LNCaP clone FGC (cell line): ENCODE data around the gene ZNF860.
A peak's percentile ranks its signal among the peaks of the same experiment; 100 is the strongest.
"Not testable (repeated sequence)": the region's sequence is repeated elsewhere in the genome, so short reads cannot be mapped to it uniquely, and the experiment has no call there.

Experiments used
- DNase-seq: peaks from one replicate; pipeline ENCODE4 v3.0.0-alpha.2; 2011; ENCODE audit warnings: low read depth
- H3K4me3 ChIP-seq: 2 replicates; pipeline ENCODE4 v1.5.1; 2011; ENCODE audit warnings: mild to moderate bottlenecking, low read depth, low read length, control low read depth
- TF ChIP-seq, protein P1 (sequence below): IDR thresholded peaks from 2 replicates; pipeline ENCODE4 v1.5.1; 2012; ENCODE audit warnings: mild to moderate bottlenecking; ENCODE audit not compliant: control insufficient read depth, insufficient read depth; ENCODE audit errors: extremely low read depth

ZNF860 gene

DNA sequence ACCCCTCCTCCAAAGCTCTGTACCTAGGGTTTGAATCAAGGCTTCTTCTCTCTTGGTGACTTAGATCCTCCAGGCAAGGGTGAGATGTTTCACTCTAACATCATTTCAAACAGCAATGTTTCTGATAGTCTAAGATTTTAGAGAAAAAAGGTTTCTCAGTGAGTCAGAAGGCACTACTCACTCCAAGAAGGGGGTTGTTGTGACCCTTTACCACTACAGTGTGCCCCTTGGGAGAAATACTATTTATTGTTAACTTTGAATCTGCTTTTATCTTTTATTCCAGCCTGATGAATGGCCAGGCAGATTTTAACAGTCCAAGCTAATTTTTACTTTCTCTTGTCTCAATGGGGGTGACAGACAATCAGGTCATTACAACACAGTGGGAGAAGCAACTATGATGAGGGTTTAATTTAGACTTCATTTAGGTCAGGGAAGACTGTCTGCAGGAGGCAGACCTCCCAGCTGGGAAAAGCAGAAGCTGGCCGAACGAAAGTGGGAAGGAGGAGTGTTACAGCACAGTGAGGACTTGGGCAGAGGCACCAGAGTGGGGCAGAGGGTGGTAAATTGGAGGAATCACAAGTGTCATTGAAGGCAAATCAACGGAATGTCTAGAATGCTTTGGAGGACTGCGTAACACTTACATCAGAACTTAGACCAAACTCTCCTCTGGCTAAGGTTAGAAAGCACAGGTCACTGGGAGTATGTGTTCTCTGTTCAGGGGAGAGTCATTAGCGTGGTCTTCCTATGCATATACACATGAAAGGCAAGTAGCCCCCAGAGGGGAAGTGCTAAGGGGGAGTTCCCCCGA, 21.2 kb downstream of the ZNF860 start:
- DNase-seq: no peak
- TF ChIP-seq, protein P1, sequence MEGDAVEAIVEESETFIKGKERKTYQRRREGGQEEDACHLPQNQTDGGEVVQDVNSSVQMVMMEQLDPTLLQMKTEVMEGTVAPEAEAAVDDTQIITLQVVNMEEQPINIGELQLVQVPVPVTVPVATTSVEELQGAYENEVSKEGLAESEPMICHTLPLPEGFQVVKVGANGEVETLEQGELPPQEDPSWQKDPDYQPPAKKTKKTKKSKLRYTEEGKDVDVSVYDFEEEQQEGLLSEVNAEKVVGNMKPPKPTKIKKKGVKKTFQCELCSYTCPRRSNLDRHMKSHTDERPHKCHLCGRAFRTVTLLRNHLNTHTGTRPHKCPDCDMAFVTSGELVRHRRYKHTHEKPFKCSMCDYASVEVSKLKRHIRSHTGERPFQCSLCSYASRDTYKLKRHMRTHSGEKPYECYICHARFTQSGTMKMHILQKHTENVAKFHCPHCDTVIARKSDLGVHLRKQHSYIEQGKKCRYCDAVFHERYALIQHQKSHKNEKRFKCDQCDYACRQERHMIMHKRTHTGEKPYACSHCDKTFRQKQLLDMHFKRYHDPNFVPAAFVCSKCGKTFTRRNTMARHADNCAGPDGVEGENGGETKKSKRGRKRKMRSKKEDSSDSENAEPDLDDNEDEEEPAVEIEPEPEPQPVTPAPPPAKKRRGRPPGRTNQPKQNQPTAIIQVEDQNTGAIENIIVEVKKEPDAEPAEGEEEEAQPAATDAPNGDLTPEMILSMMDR: no peak
- H3K4me3 ChIP-seq: no peak overlapping the region

DNA sequence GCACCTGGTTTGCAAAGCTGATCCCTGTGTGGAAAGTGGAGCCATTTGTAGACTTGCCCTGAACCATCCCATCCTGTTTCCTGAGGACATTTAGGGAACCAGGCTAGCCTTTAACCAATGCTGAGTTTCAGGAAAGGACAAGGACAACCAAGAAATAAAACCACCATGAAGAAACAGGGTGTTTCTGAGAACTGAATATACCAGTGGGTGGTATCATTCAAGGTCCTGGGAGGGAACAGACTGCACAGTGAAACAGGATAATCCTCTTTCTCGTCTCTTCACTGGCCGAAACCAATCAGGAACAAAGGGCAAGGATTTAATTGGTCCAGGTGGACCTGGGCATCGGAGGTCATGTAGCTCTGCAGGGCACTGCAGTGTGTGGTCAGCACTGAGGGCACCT, 21.8 kb downstream of the ZNF860 start:
- H3K4me3 ChIP-seq: no peak overlapping the region
- TF ChIP-seq, protein P1: no peak
- DNase-seq: no peak

DNA sequence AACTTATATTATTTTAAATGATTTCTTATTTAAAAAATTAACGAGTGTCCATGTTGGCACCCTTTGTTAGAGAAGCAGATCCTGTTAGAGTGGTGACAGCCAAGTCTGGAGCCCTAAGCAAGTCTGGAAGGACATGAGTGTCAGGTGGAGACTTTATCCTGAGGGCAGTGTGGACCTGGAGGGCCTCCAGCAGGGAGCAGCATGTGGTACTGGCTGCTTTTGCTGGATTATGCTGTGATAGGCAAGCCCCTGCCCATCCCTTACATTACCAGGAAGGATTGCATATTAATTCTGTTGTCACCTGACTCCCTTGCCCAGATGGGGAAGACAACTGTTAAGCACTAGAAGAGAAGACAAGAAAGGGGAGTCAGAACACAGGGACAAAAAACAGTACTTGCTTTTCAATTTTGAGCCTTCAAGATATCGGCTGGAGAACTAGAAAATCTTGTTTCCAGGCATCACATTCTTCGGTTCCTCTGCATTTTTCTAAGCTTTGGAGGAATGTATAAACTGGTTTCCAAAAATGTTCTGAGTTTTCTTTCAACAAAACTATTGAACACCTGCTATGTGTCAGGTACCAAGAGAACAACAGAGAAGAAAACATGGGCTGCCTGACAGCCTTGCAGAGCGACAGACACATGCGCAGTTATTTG, 22.7 kb downstream of the ZNF860 start:
- TF ChIP-seq, protein P1: 0 out of 2 replicates have a peak, but pooled peaks have one; percentile 12
- H3K4me3 ChIP-seq: no peak overlapping the region
- DNase-seq: no peak

DNA sequence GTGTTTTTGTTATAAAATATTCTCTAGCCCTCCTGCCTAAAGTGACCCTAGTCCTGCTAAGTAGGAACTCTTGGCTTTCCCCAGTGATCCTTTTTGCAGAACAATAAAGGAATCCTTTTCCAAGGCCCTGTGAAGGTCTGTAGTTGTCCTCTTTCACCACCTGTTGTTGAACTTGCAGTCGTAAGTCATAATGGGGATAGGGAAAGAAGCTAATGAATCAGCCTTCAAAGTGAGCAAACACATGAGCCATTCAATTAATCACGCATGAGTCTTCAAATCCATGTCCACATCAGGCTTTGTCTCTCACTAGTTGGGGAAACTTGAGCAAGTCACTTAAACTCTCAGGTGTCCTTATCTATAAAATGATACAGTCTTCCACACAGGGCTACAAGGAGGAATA, 27.6 kb downstream of the ZNF860 start:
- no peak for DNase-seq
- H3K4me3 ChIP-seq: no peak overlapping the region

DNA sequence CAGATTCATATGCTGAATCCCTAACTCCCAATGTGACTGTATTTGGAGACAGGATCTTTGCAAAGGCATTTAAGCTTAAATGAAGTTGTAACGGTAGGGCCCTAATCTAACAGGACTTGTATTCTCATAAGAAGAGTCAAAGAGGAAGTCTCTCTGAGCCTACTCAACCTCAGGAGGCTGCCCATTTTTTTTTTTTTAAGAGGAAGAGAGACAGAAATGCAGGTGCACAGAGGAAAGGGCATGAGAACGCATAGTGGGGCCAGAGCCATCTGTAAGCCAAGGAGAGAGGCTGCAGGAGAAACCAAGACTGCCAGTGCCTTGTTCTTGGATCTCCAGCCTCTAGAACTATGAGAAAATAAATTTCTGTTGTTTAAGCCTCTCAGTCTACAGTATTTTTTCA, 28.4 kb downstream of the ZNF860 start:
- H3K4me3 ChIP-seq: no peak overlapping the region
- no peak for DNase-seq
- TF ChIP-seq, protein P1: no peak

More for the DNA sequence above, 27.6 kb downstream of the ZNF860 start:
- TF ChIP-seq, protein P1: no peak

DNA sequence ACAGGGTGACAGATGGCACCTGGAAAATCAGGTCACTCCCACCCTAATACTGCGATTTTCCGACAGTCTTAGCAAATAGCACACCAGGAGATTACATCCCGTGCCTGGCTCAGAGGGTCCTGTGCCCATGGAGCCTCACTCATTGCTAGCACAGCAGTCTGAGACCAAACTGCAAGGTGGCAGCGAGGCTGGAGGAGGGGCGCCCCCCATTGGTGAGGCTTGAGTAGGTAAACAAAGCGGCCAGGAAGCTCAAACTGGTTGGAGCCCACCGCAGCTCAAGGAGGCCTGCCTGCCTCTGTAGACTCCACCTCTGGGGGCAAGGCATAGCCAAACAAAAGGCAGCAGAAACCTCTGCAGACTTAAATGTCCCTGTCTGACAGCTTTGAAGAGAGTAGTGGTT, 29.1 kb downstream of the ZNF860 start:
- not testable (repeated sequence) for H3K4me3 ChIP-seq, DNase-seq

DNA sequence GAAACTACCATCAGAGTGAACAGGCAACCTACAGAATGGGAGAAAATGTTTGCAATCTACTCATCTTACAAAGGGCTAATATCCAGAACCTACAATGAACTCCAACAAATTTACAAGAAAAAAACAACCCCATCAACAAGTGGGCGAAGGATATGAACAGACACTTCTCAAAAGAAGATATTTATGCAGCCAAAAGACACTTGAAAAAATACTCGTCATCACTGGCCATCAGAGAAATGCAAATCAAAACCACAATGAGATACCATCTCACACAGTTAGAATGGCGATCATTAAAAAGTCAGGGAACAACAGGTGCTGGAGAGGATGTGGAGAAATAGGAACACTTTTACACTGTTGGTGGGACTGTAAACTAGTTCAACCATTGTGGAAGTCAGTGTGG, 34.1 kb downstream of the ZNF860 start:
- not testable (repeated sequence) for H3K4me3 ChIP-seq, DNase-seq

DNA sequence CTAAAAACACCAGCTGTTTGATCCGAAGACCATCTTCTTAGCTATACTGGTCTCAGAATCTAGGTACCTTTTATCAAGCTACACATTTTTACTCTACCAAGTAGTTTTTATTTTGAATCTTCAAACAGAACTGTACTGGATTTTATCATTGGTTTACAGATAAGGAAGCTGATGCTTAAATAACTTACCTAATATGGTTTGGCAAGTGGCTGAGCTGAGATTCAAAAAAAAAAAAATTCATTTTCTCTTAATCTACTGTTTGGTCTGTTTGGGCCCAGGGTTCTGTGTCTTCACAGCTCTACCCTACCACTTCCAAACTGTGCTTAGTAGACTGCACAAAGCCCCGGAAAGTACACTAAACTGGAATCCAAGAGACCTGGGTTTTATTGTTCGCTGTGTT, 35.7 kb downstream of the ZNF860 start:
- no peak overlapping the region for H3K4me3 ChIP-seq
- no peak for DNase-seq
- TF ChIP-seq, protein P1: no peak
